IPS-NIHi7 (cell line): ENCODE measurements around the gene FAM53C.
A peak's percentile ranks its signal among the peaks of the same experiment; 100 is the strongest.
"Not testable (repeated sequence)": the region's sequence is repeated elsewhere in the genome, so short reads cannot be mapped to it uniquely, and the experiment has no call there.

Experiments used
- DNase-seq: peaks from one replicate; pipeline ENCODE4 v3.0.0; 2012; ENCODE audit warnings: mixed read lengths; ENCODE audit errors: extremely low spot score

Gene FAM53C

DNA sequence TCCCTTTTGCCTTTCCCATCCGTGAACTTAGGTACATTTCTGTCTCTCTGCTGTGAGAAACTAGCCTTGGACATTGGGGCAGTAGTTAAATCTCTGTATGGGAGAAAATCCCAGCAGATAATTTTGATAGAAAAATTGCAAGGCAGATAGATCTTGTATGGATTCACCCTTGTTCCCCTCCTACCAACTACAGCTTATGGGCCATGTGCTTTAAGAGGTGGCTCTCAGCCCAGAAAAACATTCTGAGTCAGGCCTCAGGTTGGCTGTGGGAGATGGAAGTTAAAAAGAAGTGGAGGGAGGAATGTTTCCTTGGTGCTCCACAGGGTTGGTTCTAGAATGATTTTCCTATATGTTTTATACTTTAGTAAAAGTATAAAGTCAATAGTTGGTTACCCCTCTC lies 13.0 kb downstream of the FAM53C start:
- DNase-seq, result no peak

DNA sequence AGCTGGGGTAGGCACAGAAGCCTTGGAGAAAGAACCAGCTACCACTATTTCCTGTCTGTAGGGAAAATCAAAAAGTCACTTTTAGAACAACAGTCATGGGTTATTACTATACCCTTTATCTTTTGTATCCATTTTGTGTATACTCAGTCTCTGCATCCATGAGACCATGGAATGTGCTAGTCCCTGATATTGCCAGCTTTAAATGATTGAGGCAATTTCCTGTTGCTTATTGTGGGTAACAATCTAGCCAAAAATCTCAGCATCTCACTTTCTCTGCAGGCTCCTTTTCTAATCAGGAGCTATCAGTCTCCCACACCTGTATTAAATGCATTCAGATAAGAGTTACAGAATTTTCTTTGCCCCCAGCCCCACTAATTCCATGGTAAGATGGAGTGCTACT lies 13.5 kb downstream of the FAM53C start:
- no peak for DNase-seq

DNA sequence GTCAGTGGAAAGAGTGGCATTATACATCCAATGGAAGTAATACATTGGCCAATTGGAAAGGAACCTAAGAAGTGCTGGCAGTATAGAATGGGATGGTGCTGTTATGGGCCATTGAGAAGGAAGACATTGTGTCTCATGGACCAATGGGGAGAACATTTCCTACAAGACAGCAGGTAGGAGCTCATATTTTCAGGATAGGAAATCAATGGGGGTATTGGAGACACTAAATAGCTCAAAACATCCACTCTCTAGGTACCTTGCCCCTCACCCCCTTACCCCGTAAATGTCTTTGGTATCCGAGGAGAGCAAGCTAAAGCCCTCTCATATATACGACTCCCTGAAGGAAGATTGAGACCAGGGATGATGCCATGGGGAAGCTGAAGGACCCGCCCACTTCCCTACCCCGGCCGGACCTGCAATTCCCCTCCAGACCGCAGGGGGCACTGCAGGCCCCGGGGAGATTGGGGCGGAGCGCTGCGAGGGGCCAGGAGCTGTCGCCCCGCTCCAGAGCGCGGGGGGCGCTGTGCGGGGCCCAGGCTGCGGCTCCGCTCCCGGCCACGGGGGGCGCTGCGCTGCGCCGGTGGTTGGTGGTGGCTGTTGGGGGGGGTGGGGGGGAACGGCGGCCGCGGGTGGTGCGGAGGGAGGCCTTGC lies 14.1 kb downstream of the FAM53C start, which contains the start of gene KDM3B:
TSS of gene KDM3B (plus strand) at position 615 of the 651 bp plus-strand sequence. CDS start 111 bp downstream, outside the sequence.
- peak; percentile 96 for DNase-seq

DNA sequence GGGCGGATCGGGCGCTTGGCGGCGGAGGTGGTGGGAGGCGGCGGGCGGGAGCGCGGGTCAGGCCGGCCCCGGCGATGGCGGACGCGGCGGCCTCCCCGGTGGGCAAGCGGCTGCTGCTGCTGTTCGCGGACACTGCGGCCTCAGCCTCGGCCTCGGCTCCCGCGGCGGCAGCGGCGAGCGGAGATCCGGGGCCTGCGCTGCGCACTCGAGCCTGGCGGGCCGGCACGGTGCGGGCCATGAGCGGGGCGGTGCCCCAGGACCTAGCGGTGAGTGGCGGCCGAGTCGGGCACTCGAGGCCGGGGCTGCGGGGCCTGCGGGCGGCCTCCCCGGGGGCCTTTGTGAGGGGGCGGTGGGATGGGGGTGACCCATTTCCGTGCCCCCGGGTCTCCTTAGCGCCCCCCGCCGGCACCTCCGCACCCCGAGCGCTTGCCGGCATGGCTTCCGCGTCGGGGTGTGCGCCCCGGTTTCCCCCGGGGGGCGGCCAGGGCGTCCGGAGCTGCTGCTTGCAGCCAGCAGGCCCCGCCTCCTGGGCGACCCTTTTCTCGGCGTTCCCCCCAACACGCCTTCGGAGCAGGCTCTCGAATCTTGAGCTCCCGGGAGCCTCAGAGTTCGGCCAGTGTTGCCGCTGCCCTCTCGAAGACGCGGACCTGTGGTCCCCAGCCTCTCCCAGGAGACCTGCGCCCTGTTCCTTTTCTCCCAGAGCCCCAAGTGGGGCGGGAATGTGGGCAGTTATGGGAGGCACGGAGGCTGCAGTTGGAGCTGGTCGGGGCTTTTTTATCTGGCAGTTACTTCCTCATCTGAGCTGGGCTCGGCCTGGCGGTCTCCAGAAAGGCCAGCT lies 14.9 kb downstream of the FAM53C start:
- DNase-seq, result peak; percentile 38

DNA sequence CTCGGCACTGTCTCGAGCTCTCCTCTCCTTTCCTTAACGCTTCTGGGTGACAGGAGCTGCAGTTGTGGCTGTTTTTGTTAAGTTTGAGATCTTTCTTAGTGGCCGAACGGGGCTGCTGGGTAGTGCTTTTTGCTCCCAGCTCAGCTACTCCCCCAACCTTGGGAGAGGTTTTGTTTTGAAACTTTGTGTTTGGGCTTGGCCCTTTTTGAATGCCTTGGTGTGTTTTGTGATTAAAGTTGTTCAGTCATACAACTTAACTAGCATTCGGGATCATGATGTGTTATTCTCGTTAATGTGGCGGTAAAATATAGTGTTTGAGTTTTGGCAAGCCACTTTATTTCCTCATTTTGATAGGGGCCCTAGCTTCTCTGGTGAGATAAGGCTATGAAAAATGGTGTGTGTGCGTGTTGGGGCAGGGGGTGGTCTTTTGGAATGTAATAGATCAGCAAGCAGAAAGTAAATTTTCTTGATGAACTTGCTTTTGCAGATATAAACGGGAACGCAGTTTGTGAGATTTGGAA lies 15.6 kb downstream of the FAM53C start:
- peak; percentile 31 for DNase-seq

DNA sequence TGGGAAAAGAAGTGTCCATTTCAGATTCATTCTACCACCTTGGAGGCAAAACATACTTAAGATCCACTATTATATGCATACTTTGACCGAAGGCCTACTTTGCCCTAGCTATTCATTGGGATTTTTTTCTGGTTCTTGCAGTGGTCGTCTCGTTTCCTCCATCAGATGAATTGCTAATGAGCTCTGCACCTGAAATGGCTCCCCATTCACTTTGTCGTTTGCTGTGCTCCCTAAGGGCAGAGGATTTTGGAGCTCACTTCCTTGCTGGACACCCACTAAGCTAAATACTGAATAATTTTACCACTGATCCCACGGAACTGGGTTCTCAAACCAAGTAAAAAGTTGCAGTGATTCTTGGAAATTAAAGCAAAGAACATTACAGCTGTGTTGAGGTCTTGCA lies 16.3 kb downstream of the FAM53C start:
- no peak for DNase-seq

DNA sequence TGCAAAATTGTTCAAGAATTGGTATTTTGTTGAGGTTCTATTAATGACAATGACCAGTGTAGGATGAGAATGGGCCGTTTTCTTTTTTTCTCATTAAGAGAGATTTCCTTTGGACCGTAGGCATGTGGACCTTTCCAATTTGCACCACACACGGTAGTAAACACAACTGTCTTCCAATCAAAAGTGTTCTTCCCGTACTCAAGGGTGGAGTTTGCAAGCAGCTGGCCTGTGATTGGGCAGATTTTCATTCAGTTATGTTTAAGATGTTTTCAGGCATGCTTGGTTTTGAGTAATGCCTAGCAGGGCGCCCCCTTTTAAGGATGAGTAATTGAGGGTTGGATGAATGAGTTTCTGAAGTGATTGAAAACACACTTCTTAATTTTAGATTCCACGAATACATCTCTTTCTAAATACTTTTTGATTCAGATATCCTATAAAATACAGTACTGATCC lies 16.9 kb downstream of the FAM53C start:
- peak; percentile 71 for DNase-seq

DNA sequence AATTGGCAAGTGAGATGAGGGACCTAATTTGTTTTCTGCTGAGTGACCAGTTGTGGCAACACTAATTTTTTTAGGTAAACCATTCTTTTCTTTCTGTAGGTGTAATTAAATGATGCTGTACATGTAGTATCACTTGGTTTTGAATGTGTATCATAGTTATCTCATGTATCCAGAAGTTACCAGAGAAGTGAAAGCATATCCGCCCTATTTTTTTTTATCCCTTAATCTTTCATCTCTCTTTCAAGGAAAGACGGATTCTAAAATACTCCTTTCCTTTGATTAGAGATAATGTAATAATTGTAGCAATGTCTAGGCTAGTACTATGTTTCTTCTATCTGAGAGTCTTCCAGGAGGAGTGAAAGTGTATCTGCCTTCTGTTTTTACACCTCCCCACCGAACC lies 21.6 kb downstream of the FAM53C start:
- DNase-seq, result no peak

DNA sequence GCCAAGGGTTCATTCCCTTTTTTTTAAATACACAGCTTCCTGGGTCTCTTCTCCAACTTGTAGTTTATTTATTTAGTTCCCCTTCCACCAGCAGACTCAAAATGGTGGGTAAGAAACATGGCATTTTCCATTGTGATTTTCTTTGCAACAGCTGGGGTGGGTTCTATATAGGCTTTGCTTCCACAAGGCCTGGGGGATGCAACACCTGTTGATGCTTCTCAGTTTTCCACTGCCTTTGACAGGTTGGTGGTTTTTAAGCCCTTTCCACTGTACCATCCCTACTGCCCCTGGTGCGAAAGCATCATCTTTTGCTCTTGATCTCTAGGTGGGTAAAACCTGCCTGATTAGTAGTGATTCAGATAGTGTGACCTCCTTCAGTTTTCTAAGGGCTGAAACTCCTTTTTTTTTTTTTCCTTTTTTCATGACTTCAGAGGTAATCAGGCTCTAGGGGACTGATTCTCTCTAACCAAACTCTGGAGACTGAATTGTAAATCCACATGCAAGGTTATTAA lies 22.9 kb downstream of the FAM53C start:
- no peak for DNase-seq

DNA sequence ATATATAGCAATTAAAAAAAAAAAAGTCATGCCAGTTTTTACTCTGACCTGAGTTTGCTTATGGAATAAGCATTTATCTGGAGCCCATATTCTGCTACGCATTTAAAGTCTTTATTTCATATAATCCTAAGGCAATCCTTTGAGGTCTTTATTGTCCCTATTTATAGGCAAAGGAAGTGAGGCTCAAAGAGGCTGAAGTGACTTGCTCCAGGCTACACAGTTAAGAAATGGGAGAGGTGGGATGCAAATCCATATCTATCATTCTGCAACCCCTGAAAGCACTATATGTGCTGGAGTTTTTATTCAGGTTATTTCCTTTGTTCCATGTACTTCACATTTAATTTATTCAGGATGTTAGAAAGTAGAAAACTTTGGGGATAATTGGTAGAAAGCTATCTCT lies 26.5 kb downstream of the FAM53C start:
- no peak for DNase-seq

DNA sequence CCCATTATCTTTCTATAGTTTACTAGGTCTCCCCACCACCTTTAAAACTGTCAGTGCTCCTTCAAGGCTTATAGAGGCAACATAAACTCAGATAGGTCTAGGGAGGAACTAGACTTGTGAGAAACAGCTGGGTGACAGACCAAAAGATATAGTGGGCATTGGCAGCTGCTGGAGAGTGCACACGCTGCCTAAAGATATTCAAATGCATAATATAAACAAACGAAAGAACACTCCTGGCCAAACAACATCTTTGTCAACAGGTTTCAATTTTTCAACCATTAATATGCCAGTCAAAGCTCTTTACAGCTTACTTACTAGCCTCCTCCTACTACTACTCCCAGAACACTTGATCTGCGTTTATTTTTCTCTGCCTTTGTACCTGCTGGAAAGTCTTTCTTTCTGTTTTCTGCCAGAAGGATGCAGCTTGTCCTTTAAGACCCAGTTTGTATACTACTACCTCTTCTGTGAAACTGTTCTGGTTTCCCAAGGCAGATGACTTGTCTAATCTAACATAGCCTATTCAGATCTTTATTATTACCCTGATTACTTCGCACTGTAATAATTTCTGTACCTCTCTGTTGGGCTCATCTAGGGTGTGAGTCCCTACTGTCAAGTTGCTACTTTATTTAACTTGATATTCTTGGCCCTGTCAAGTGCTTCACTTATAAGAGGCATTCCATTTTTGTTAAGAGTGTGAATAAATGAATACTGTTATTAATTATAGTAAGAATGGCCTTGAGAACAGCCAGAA lies 28.7 kb downstream of the FAM53C start:
- no peak for DNase-seq

DNA sequence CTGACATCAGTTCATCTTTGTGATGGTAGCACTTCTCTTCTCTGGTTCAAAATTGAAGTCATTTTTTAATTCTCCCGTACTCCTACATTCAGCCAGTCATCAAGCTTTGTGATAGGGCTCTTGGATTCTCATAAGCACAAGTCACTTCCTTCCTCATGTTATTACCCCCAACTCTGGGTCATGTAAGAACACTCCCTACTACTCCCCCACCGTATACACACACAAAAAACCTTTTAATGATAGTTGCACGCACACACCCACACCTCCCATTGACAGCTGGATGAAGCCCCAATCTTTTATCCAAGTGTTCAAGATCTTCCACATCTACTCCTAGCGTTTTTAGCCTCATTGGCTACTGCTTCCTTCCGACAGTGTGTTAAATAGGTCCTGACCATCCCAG lies 31.2 kb downstream of the FAM53C start:
- no peak for DNase-seq

DNA sequence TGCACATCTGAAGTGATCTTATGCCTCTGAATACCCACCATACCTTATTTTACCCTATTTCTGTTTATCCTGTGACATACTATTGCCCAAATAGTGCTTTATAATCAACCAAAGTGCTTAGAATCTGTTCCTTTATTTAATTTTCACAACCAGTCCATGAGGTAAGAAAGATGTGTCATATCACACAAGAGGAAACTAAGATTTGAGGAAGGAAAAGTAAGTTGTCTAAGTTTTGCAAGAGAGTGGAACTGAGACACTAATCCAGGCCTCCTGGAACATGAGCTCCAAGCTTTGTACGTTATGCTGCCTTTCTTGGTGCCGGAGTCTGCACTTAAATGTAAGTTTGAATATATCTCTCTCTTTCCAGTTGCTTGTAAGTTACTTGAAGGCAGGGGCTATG lies 31.6 kb downstream of the FAM53C start:
- DNase-seq, result no peak

DNA sequence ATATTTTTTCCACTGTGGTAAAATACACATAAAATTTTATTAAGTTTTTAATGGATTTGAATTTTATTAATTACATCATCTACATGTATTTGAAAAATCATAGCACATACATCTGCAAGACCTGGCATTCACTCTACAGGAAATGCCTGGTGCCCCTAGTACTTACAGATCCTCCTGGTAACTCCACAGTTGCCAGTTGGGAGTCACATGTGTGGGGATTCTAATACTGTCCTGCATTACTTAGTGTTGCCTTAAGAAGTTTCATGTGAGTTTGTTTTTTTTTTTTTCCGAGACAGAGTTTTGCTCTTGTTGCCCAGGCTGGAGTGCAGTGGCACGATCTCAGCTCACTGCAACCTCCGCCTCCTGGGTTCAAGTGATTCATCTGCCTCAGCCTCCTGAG lies 32.5 kb downstream of the FAM53C start:
- DNase-seq, result no peak

DNA sequence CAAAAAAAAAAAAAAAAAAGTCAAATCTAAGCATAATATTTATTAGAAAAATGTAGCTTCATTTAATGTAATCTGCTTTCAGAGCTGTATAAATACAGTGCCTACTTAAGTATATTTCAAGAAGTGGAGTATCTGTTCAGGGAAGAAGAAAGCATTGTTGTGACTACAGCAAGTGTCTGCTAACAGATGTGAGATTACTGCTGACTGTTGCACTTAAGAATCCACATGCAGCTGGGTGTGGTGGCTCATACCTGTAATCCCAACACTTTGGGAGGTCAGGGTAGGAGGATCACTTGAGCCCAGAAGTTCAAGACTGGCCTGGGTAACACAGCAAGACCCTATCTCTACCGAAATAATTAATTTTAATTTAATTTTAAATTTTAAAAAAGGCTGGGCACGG lies 33.4 kb downstream of the FAM53C start:
- no peak for DNase-seq

DNA sequence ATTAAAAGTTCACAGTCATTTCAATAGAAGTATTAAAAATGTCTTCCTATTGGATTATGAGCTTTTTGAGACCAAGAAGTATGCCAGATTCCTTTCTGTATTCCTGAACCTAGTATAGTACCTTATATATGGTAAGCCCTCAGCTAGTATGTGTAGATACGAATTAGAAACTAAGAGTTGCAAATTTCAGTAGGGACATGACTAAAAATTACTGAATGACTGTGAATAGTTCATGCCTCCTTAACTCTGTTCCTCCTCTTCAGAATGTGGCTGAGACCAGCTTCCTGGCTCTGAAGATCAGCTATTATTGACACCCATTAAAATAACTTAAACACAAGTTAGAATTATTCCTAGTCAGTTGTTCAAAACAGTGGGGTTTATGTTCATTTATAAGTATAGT lies 34.2 kb downstream of the FAM53C start:
- DNase-seq, result no peak

DNA sequence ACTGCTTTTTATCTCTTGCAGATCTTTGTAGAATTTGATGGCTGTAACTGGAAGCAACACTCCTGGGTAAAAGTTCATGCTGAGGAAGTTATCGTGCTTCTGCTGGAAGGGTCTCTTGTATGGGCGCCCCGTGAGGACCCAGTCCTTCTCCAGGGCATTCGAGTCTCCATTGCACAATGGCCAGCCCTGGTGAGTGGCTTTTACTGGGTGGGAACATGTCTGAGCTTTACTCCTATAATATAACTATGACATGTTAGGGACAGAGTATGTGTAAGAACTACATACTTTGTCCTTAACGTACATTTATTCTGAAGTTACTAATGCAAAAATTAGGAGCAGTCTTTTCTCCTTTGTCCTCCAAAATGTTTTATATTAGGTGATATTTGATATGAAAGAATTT lies 34.6 kb downstream of the FAM53C start:
- no peak for DNase-seq

DNA sequence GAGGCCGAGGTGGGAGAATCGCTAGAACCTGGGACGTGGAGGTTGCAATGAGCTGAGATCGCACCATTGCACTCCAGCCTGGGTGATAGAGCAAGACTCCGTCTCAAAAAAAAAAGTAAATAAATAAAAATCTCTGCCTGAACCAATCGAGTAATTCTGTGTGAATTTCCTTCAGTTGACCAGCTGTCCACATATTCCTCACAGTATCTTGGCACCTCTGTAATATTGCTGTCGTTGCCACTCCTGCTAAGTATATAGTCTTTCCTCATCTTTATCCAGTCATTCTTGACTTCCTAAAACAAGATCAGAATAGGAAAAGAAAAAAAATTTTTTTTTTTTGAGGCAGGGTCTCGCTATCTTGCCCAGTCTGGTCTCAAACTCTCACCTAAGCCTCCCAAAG lies 44.3 kb downstream of the FAM53C start:
- DNase-seq, result no peak

DNA sequence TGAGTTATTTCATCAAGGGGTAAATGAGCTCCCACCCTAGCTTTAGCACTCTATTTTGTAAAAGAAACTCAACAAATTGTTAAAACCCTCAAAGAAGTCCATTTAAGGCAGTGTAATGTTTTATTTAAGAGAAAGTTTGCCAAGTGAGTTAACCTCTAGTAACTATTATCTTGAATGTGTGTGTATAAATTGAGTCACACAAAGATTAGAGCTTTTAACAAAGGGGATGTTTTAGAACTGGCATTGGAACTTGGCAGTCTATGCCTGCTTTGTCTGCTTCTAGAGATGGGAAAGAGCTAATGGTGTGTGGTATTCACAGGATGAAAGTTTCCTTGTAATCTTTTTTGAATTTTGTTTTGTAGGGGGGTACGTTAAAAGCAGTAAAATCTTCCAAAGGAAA lies 47.6 kb downstream of the FAM53C start:
- DNase-seq, result no peak

DNA sequence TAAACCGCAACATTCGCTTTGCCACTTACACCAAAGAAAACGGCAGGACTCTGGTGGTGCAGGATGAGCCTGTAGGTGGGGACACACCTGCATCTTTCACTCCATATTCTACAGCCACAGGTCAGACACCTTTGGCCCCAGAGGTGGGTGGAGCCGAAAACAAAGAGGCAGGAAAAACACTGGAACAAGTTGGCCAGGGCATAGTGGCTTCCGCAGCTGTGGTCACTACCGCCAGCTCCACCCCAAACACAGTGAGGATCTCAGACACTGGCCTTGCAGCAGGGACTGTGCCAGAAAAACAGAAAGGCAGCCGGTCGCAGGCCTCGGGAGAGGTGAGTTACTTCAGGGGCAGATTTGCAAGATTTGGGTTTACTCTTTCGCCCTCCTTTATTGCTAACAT lies 48.2 kb downstream of the FAM53C start:
- DNase-seq, result no peak

DNA sequence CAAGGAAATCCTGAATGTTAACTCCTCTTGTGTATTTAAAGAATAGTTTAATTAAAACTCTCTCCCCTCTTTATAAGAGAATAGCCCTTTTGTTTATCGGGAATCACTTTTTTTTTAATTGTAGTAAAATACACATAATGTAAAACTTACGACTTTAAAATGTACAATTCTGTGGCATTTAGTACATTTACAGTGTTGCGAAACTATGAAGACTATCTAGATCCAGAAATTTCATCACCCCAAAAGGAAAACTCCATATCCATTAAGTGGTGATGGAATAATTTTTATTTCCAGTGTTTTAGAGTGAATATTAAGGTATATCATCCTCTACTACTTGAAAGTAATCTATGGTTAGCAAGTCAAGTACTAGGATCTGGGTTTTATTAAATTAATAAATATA lies 51.3 kb downstream of the FAM53C start:
- no peak for DNase-seq

DNA sequence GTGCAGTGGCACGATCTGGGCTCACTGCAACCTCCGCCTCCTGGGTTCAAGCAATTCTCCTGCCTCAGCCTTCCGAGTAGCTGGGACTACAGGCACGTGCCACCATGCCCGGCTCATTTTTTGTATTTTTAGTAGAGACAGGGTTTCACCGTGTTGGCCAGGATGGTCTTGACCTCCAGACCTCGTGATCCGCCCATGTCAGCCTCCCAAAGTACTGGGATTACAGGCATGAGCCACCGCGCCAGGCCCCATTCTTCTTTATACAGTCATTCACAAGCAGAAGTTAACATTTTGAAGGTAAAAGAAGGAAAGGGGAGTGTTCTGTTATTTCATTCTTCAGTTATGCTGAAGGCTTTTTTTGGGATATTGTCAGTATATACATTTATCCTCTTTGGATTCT lies 51.8 kb downstream of the FAM53C start:
- DNase-seq, result not testable (repeated sequence)
